ENCODE measurements around the gene AASS.

The AASS gene

GRCh38 chr7:122092964-122093797 is 50.9 kb downstream of the AASS start:
- in situ Hi-C loops (cut with HindIII; ENCODE audit: low sequenced_read_pairs), result no loop called here
- TF ChIP-seq CTCF (IDR thresholded peaks at IDR 0.05; ENCODE audit: low read depth, low read length, missing control alignments), result peak; percentile 98
- H3K4me3 ChIP-seq (ENCODE audit: low read depth, low read length), result no peak overlapping the region
- peak; percentile 72 for DNase-seq (ENCODE audit: low read depth)

GRCh38 chr7:122082670-122083069 is 61.4 kb downstream of the AASS start:
- no peak overlapping the region for H3K4me3 ChIP-seq (ENCODE audit: low read depth, low read length)
- in situ Hi-C loops (cut with HindIII; ENCODE audit: low sequenced_read_pairs), result no loop called here
- no peak for TF ChIP-seq CTCF (IDR thresholded peaks at IDR 0.05; ENCODE audit: low read depth, low read length, missing control alignments)
- no peak for DNase-seq (ENCODE audit: low read depth)

- no peak for DNase-seq (ENCODE audit: low read depth)
- in situ Hi-C loops (cut with HindIII; ENCODE audit: low sequenced_read_pairs), result no loop called here
- H3K4me3 ChIP-seq (ENCODE audit: low read depth, low read length), result no peak overlapping the region
- no peak for TF ChIP-seq CTCF (IDR thresholded peaks at IDR 0.05; ENCODE audit: low read depth, low read length, missing control alignments)
Observed at GRCh38 chr7:122082160-122082559, 61.9 kb downstream of the AASS start.

- in situ Hi-C loops (cut with HindIII; ENCODE audit: low sequenced_read_pairs), result no loop called here
- TF ChIP-seq CTCF (IDR thresholded peaks at IDR 0.05; ENCODE audit: low read depth, low read length, missing control alignments), result no peak
- DNase-seq (ENCODE audit: low read depth), result no peak
- H3K4me3 ChIP-seq (ENCODE audit: low read depth, low read length), result no peak overlapping the region
Observed at GRCh38 chr7:122073635-122074034, 70.4 kb downstream of the AASS start.

GRCh38 chr7:122072924-122073599 is 71.0 kb downstream of the AASS start:
- in situ Hi-C loops (cut with HindIII; ENCODE audit: low sequenced_read_pairs), result no loop called here
- no peak overlapping the region for H3K4me3 ChIP-seq (ENCODE audit: low read depth, low read length)
- TF ChIP-seq CTCF (IDR thresholded peaks at IDR 0.05; ENCODE audit: low read depth, low read length, missing control alignments), result no peak
- no peak for DNase-seq (ENCODE audit: low read depth)

DNA sequence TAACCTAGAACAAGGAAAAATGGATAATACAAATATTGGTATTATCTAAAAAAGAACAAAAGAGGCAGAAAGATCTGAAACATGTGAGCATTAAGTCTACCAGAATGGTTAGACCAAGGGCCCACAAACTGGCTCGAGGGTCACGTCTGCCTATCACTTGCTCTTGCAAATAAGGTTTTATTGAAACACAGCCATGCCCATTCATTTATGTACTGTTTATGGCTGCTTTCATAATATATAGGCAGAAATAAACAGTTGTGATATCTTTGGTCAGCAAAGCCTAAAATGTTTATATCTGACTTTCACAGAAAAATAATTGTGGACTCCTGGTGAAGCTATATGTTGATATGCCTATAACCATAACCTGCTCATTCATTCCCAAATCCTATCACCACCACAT is 71.8 kb downstream of the AASS start:
- no peak for TF ChIP-seq CTCF (IDR thresholded peaks at IDR 0.05; ENCODE audit: low read depth, low read length, missing control alignments)
- DNase-seq (ENCODE audit: low read depth), result no peak
- no peak overlapping the region for H3K4me3 ChIP-seq (ENCODE audit: low read depth, low read length)
- in situ Hi-C loops (cut with HindIII; ENCODE audit: low sequenced_read_pairs), result no loop called here
